DND-41 (cell line): ENCODE data around the gene CHD9.
"Not testable (repeated sequence)": the region's sequence is repeated elsewhere in the genome, so short reads cannot be mapped to it uniquely, and the experiment has no call there.

ENCODE experiments used
- ATAC-seq: fragments of 200-7000 bp; cut with Tn5 transposase; 3 replicates; pipeline ENCODE4 v1.9.1; 2021; ENCODE audit warnings: low read depth; ENCODE audit not compliant: insufficient read depth
- DNase-seq: peaks from one replicate; pipeline ENCODE4 v3.0.0-alpha.2; 2020
- H2AFZ ChIP-seq: 2 replicates; pipeline ENCODE4 v1.6.0; 2012; ENCODE audit warnings: low read depth, low read length
- H3K27ac ChIP-seq: 2 replicates; pipeline ENCODE4 v1.5.1; 2012; ENCODE audit warnings: low read length, inconsistent platforms
- H3K27me3 ChIP-seq: fragments of 200-600 bp; sonication (generic); 2 replicates; pipeline ENCODE4 v1.6.0; 2012; ENCODE audit warnings: low read length, mild to moderate bottlenecking, inconsistent platforms; ENCODE audit not compliant: insufficient read depth, poor library complexity
- H3K36me3 ChIP-seq: 2 replicates; pipeline ENCODE4 v1.5.1; 2012; ENCODE audit warnings: low read length, inconsistent platforms; ENCODE audit not compliant: insufficient read depth
- H3K4me1 ChIP-seq: 2 replicates; pipeline ENCODE4 v1.5.1; 2012; ENCODE audit warnings: mild to moderate bottlenecking, low read length; ENCODE audit not compliant: insufficient read depth
- H3K4me2 ChIP-seq: 2 replicates; pipeline ENCODE4 v1.6.0; 2012; ENCODE audit warnings: mild to moderate bottlenecking, moderate library complexity, low read length, inconsistent platforms; ENCODE audit not compliant: insufficient read depth
- H3K4me3 ChIP-seq, 2 experiments: fragments of 200-600 bp in 1 of 2; shearing (Covaris generic) in 1 of 2; 2 replicates each; pipeline ENCODE4 v1.5.1; 2012 to 2016; ENCODE audit warnings: inconsistent platforms in 2 of 2, low read length in 2 of 2, mild to moderate bottlenecking in 2 of 2, low read depth in 1 of 2, moderate library complexity in 1 of 2
- H3K79me2 ChIP-seq: 2 replicates; pipeline ENCODE4 v1.6.0; 2012; ENCODE audit warnings: low read length, inconsistent platforms; ENCODE audit not compliant: insufficient read depth
- H3K9ac ChIP-seq: 2 replicates; pipeline ENCODE4 v1.6.0; 2012; ENCODE audit warnings: low read depth, mild to moderate bottlenecking, inconsistent platforms, low read length, moderate library complexity
- H3K9me3 ChIP-seq: 2 replicates; pipeline ENCODE4 v1.5.1; 2012; ENCODE audit warnings: low read length, moderate library complexity, mild to moderate bottlenecking, inconsistent platforms; ENCODE audit not compliant: insufficient read depth, severe bottlenecking
- H4K20me1 ChIP-seq: 2 replicates; pipeline ENCODE4 v1.6.0; 2012; ENCODE audit warnings: low read length; ENCODE audit not compliant: insufficient read depth
- EZH2 ChIP-seq: IDR thresholded peaks from 3 replicates; pipeline ENCODE4 v1.6.1; 2012; ENCODE audit warnings: borderline replicate concordance, low read depth, mild to moderate bottlenecking, moderate library complexity, low read length, inconsistent platforms; ENCODE audit not compliant: severe bottlenecking
- TF ChIP-seq, protein P1 (sequence below): IDR thresholded peaks from 2 replicates; pipeline ENCODE4 v1.5.1; 2012; ENCODE audit warnings: borderline replicate concordance, low read length, moderate library complexity, mild to moderate bottlenecking; ENCODE audit not compliant: poor library complexity, severe bottlenecking; ENCODE audit errors: extremely low read depth

CHD9 gene

DNA sequence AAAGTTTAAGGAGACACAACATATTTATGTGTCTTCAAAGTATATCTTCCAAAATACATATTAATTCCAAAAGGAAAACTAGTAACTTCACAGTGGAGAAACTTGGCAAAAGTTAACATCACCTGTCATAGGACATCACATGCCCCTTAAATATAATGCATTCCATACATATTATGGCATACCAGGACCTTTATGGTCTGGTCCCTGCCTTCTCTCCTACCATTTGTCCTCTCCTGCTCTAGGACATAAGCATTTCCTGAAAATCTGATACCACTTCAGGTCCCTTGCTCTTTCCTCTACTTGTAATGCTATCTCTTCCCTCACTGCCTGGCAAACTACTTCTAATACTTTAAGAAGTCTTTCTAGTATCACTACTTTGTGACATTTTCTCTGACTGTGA is 211.4 kb downstream of the CHD9 start:
- TF ChIP-seq, protein P1, sequence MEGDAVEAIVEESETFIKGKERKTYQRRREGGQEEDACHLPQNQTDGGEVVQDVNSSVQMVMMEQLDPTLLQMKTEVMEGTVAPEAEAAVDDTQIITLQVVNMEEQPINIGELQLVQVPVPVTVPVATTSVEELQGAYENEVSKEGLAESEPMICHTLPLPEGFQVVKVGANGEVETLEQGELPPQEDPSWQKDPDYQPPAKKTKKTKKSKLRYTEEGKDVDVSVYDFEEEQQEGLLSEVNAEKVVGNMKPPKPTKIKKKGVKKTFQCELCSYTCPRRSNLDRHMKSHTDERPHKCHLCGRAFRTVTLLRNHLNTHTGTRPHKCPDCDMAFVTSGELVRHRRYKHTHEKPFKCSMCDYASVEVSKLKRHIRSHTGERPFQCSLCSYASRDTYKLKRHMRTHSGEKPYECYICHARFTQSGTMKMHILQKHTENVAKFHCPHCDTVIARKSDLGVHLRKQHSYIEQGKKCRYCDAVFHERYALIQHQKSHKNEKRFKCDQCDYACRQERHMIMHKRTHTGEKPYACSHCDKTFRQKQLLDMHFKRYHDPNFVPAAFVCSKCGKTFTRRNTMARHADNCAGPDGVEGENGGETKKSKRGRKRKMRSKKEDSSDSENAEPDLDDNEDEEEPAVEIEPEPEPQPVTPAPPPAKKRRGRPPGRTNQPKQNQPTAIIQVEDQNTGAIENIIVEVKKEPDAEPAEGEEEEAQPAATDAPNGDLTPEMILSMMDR = no peak
- TF ChIP-seq EZH2 = no peak
- Histone ChIP-seq H3K36me3 (peaks cover 89% of the 10 kb centered on the region), H4K20me1 (no peaks in the 10 kb centered on the region), H3K4me2 (no peak overlapping the region), H3K9me3 (no peaks in the 10 kb centered on the region), H2AFZ (no peak overlapping the region), H3K9ac (no peak overlapping the region), H3K4me1 (no peaks in the 10 kb centered on the region), H3K27me3 (no peaks in the 10 kb centered on the region), H3K79me2 (no peaks in the 10 kb centered on the region), H3K27ac (no peak overlapping the region), H3K4me3 (no peak overlapping the region)
- DNase-seq (no peak), ATAC-seq (no peak)

DNA sequence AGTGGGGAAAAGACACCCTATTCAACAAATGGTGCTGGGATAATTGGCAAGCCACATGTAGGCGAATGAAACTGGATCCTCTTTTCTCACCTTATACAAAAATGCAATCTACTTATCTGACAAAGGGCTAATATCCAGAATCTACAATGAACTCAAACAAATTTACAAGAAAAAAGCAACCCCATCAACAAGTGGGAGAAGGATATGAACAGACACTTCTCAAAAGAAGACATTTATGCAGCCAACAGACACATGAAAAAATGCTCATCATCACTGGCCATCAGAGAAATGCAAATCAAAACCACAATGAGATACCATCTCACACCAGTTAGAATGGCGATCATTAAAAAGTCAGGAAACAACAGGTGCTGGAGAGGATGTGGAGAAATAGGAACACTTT is 223.7 kb downstream of the CHD9 start:
- not testable (repeated sequence) for H3K9ac ChIP-seq, H3K79me2 ChIP-seq, H3K9me3 ChIP-seq, H2AFZ ChIP-seq, H3K4me1 ChIP-seq, ATAC-seq, H3K4me3 ChIP-seq, H3K27me3 ChIP-seq, DNase-seq, H3K27ac ChIP-seq, H4K20me1 ChIP-seq, H3K4me2 ChIP-seq
- peaks cover 77% of the 10 kb centered on the region for H3K36me3 ChIP-seq

DNA sequence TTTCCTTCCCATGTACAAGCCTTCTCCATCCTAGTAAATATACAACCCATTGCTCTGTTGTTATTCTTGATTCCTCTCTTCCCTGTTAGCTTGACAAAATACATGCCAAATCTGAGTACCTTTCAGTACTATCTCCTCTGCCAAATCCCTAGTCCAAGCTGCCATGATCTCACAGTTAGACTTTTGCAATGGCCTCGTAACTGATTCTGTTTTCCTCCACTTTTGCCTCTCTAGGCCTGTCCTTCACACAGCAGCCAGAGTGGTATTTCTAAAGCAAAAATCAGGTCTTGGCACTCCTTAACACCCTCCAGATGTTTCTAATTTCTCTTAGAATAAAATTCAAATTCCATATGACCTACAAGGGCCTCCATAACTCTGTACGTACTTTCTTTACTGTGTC is 226.5 kb downstream of the CHD9 start:
- H3K4me2 ChIP-seq = no peak overlapping the region
- H3K4me1 ChIP-seq = no peaks in the 10 kb centered on the region
- no peaks in the 10 kb centered on the region for H3K79me2 ChIP-seq
- no peak overlapping the region for H2AFZ ChIP-seq
- H4K20me1 ChIP-seq = no peaks in the 10 kb centered on the region
- ATAC-seq (no peak), DNase-seq (no peak)
- H3K9ac ChIP-seq = no peak overlapping the region
- H3K27ac ChIP-seq = no peak overlapping the region
- no peak overlapping the region for H3K4me3 ChIP-seq
- peaks cover 73% of the 10 kb centered on the region for H3K36me3 ChIP-seq
- TF ChIP-seq, protein P1 = no peak
- TF ChIP-seq EZH2 = no peak
- no peaks in the 10 kb centered on the region for H3K9me3 ChIP-seq
- H3K27me3 ChIP-seq = no peaks in the 10 kb centered on the region

DNA sequence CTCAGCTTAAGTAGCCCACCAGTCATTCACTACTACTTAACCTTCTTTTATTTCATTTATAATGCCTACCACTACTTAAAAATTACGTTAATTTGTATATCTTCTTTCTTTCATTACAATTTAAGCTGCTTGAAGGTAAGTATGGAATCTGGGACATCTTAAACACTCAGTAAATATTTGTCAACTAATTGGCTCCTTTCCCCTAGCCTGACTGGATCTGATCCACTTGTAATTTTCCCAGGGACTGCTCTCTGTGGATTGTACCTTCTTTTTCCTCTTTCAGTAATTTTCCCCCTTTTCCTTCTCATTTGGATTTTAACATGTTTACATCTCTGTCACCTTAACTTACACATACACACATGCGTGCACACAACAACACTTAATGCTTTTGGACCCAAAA is 227.1 kb downstream of the CHD9 start:
- no peaks in the 10 kb centered on the region for H3K4me1 ChIP-seq
- ATAC-seq = no peak
- no peaks in the 10 kb centered on the region for H3K79me2 ChIP-seq
- H2AFZ ChIP-seq = no peak overlapping the region
- no peak overlapping the region for H3K4me2 ChIP-seq
- no peak overlapping the region for H3K4me3 ChIP-seq
- H4K20me1 ChIP-seq = no peaks in the 10 kb centered on the region
- no peak overlapping the region for H3K27ac ChIP-seq
- H3K36me3 ChIP-seq = peaks cover 73% of the 10 kb centered on the region
- no peaks in the 10 kb centered on the region for H3K9me3 ChIP-seq
- no peaks in the 10 kb centered on the region for H3K27me3 ChIP-seq
- no peak for TF ChIP-seq EZH2
- TF ChIP-seq, protein P1 = no peak
- no peak overlapping the region for H3K9ac ChIP-seq
- no peak for DNase-seq
